Left renal pelvis (tissue), 4 donors: ENCODE results near the gene MALRD1. TPM values are rescaled to one million over a fixed set of nuclear protein-coding genes. Genes with fewer than 3 reads are reported as not detected.
"Not testable (repeated sequence)": the region's sequence is repeated elsewhere in the genome, so short reads cannot be mapped to it uniquely, and the experiment has no call there.

Source experiments
- DNase-seq, 4 donors: peaks; one replicate each; pipeline ENCODE4 v3.0.0-alpha.2; 2013; ENCODE audit warnings: low read depth in 4 of 4, low spot score in 3 of 4
- polyA plus RNA-seq, 4 donors: library from polyadenylated mRNA; unstranded; fragments of 120-200 nt; gene quantifications; one replicate each; pipeline ENCODE4 v1.2.1, GENCODE V29; 2013; ENCODE audit not compliant: insufficient read length in 4 of 4

The MALRD1 gene
- polyA plus RNA-seq, 4 donors: 2.0 to 3.4 (median 2.4) TPM

GRCh38 chr10:19745672-19746071 is 697.1 kb downstream of the MALRD1 start:
- DNase-seq: no peak

- DNase-seq: no peak
Observed at GRCh38 chr10:19749185-19749729, 700.7 kb downstream of the MALRD1 start.

DNA sequence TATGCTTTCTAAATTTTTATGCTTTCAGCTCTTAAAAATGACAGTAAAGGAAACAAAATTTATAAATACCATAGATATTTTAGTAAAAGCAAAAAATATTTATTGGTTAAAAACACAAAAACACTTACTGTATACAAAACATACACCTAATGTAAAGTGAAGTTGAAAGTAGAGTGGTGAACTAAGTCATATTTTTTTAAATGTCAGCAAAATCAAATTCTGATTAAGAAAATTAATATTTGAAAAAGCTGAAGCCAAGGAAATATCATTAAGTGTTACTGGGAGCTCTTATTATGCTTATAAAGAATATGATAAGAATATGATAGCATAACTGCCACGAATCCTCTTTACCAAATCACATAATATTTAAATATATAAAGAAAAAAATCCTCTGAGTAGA is 702.4 kb downstream of the MALRD1 start:
- DNase-seq: no peak

DNA sequence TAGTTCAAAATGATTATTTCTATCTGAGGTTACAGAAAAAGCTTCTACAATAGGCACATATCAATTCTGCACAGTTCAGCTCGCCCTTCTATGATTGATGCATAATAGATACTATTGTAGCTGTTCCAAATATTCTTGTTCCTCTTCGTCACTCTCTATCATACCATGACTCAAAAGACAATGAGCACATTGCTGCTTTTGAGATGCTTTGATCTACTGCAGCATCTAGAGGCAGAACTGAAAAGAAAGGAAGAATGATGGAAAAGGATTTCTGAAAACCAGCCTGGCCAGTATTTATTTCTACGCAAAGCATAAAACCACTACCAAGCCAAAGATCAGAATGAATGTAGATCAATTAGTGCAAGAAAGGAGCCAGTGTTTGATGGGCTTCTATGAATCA is 708.3 kb downstream of the MALRD1 start:
- no peak for DNase-seq

- no peak for DNase-seq
Observed at GRCh38 chr10:19762026-19762425, 713.4 kb downstream of the MALRD1 start.

DNA sequence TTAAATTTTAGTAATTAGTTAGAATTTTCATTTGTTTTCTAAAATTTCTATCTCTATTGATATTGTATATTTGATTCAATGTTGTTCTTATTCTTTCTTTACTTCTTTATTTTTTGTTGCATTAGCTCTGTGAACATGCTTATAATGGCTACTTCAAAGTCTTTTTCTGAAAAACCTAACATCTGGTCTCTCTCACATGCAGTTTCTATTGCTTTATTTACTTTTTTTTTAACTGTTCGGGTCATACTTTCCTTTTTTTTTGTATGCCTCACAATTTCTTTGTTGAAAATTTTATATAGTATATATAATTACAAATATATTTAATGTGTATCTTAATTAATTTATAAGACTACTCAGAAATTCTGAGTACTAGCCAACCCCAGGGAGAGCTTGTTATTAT is 715.5 kb downstream of the MALRD1 start:
- DNase-seq: no peak

DNA sequence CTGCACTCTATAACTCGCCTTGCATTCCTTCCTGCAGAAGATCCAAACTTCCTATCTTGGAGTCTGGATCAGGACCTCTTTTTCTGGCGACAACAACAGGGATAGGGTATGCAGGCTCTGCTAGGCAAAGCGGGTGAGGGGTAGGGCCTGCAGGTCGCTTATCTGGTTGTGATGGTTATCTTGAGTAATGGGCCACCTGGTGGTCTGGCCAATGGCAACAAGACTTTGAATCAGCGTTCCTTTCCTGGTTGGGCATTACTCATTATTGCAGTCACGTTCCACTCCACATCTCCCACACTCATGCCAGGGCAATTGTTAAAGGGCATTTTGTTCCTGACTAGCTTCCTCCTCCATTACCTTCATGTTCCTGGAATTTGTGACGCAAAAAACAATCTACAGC is 719.3 kb downstream of the MALRD1 start:
- DNase-seq: no peak

GRCh38 chr10:19769826-19770225 is 721.2 kb downstream of the MALRD1 start:
- not testable (repeated sequence) for DNase-seq

- no peak for DNase-seq
Observed at GRCh38 chr10:19772972-19773371, 724.4 kb downstream of the MALRD1 start.

- DNase-seq: no peak
Observed at GRCh38 chr10:19775296-19775695, 726.7 kb downstream of the MALRD1 start.

GRCh38 chr10:19777806-19778205 is 729.2 kb downstream of the MALRD1 start:
- no peak for DNase-seq

DNA sequence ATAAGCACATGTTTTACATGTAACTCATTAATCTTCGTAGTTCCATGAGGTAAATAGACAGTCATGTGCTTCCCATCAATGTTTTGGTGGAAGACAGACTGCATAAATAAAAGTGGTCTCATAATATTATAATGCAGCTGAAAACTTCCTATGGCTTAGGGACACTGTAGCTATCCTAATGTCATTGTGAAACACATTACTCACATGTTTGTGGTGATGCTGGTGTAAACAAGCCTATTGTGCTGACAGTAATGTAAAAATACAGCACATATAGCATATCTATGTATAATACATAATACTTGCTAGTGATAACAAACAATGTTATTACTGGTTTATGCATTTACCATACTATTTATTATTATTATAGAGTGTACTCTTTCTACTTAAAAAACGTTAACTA is 730.4 kb downstream of the MALRD1 start:
- no peak for DNase-seq

DNA sequence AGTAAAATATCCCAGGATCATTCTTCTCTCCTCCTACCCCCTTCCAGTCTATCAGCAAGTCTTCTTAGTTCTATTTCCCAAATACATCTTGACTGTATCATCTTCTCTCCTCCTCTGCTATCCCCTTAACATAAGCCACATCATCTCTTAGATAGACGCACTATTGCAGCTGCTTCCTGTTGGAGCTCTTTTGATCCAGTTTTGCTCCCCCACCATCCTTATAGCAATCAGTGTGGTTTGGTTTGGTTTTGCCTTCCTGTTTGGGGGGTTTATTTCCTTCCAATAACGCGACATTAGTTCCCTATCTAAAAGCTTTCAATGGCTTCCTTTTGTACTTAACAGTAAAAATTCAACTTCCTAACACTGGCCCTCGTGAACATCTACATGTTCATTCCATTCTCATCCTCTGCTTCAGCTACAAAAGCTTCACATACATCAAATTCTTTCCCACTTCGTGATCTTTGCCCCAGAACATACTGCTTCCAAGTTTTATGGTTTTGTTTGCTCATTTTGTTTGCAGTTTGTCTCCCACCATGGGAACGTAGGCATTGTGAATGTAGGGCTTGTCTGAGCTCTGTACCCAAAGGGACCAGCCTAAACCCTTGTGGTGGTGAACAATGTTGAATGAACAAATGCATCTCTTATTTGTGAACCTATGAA is 734.0 kb downstream of the MALRD1 start:
- DNase-seq: no peak

DNA sequence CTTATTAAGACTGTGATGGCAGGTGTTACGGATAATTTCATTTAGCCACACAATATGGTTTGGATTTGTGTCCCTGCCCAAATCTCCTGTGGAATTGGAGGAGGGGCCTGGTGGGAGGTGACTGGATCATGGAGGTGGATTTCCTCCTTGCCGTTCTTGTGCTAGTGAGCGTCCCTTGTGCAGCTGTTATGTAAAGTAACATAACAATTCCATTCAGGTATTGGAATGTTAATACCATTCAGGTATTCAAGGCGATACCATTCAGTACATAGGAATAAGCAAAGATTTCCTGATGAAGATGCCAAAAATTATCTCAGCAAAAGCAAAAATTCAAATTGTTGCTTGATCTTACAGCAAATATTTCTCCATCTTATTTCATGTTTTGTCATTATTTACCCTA is 735.1 kb downstream of the MALRD1 start:
- no peak for DNase-seq
